PC-9 (cell line): ENCODE measurements around the gene TOP1.

Experiments
- CTCF ChIP-seq: fragments of 200-600 bp; sonication (generic); conservative IDR thresholded peaks from 2 replicates; pipeline ENCODE4 v1.6.1; 2017; ENCODE audit warnings: mixed run types, antibody characterized with exemption, mild to moderate bottlenecking, moderate library complexity
- EZH2 ChIP-seq: fragments of 200-600 bp; sonication (generic); IDR thresholded peaks from 2 replicates; pipeline ENCODE4 v1.8.0; 2017; ENCODE audit warnings: antibody characterized with exemption, low read depth

GRCh38 chr20:41166201-41167117 is 137.8 kb downstream of the TOP1 start:
- TF ChIP-seq EZH2 (no peak), CTCF (no peak)
